GM19467 (cell line): ENCODE measurements around the gene HSD17B10.
"Not testable (repeated sequence)": the region's sequence is repeated elsewhere in the genome, so short reads cannot be mapped to it uniquely, and the experiment has no call there.

Source experiments
- ATAC-seq: cut with Tn5 transposase; IDR thresholded peaks from one replicate; pipeline ENCODE4 v1.9.1; 2021; ENCODE audit warnings: mild to moderate bottlenecking, moderate library complexity; ENCODE audit not compliant: unreplicated experiment

The HSD17B10 gene

GRCh38 chrX:53433651-53434639 lies at the start of gene HSD17B10:
TSS of gene HSD17B10 (minus strand) at chrX:53434370. CDS start at chrX:53434345, 25 bp downstream.
- ATAC-seq, result peak; percentile 87

- no peak for ATAC-seq
Measured at GRCh38 chrX:53483416-53483815, 49.2 kb upstream of the HSD17B10 start.

DNA sequence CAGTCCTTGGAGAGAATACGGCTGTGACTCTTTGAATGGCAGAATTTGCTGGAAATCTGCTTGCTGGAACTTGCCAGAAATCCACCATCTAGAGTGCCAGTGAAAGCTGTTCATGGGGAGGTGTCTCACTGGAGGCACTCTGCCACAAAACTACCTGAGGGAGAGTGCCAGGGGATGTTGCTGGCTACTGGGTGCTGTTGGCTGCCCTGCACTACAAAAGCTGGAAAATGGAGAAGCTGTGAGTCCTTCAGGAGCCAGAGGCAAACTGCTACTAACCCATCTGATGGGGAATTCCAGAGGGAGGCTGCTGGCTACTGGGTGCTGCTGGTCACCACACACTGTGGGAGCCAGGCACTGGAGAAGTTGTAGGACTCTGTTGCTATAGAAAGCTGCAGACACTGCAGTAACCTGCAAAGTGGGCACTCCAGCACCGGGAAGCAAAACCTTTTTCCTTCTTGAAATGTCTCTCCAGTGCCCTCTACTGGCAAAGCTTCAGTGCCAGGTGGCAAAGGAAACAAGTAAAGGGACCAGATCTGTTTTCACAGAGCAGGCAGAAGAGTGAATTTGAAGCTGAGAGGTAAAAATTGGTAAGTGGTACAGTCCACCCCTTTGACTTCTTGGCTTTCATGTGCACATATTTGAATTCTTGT lies 47.8 kb upstream of the HSD17B10 start:
- ATAC-seq, result no peak

- ATAC-seq, result no peak
Measured at GRCh38 chrX:53481093-53481492, 46.9 kb upstream of the HSD17B10 start.

DNA sequence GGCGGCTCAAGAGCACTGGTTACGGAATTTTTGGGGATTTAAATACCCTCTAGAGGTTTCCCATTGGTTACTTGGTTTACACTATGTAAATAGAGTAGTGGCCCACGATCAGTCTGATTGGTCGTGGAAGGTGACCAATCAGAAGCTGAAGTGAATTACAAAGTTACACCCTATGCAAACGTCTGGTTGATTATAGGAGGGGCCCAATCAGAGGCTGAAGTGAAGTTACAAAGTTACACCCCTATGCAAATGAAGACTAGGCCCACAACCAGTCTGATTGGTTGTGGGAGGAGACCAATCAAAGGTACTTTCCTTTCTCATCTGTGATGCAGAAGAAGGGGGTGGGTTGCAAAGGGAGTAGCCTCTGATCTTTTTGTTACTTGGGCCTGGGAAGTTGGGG lies 45.1 kb upstream of the HSD17B10 start:
- no peak for ATAC-seq

DNA sequence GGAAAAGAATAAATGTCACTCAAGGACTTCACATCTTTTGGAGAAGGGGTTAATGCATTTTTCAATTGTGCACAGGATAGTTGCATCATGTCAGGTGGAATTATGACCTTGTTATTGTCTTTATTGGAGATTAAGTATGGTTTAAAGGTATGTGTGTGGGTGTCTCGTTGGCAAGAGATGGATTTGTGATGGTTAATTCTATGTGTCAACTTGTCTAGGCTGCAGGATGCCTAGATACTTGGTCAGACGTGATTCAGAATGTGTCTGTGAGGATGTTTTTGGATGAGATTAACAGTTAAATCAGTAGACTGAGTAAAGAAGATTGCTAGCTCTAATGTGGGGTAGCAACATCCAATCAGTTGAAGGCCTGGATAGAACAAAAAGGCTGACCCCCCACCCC lies 42.2 kb upstream of the HSD17B10 start:
- no peak for ATAC-seq

DNA sequence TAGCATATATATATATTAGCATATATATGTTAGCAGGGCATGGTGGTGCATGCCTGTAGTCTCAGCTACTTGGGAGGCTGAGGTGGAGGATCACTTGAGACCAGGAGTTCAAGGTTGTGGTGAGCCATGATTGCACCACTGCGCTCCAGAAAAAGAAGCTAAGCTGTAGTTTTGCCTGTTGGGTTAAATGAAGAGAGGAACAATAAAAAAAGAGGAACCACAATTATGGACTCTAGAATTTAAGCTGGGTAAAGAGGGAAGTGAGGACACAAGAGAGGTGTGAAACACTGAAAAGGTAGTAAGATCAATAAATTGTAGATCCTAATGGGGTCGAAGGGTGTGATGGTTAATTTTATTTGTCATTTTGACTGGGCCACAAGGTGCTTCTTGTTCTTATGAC lies 40.5 kb upstream of the HSD17B10 start:
- no peak for ATAC-seq

- ATAC-seq, result no peak
Measured at GRCh38 chrX:53471346-53471745, 37.2 kb upstream of the HSD17B10 start.

- ATAC-seq, result not testable (repeated sequence)
Measured at GRCh38 chrX:53468659-53469058, 34.5 kb upstream of the HSD17B10 start.

- ATAC-seq, result no peak
Measured at GRCh38 chrX:53458082-53458481, 23.9 kb upstream of the HSD17B10 start.

DNA sequence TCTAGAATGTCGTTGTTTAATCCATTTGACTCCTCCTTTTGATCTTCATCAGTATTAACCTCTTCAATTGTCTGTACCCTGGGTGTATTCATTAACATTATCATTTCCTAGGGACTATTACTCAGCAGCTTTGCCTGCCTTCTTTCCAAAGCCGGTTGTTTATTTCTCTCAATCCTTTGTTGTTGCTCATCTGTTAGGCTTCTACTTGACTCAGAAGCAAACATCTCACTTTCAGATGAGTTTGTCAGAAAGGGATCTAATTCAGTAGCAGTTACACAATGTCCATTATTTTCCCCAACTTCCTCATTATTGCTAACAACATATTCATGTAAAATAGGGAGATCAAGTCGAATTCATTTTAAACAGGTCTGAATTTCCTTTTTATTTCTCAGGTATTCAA lies 22.1 kb upstream of the HSD17B10 start:
- ATAC-seq, result no peak

DNA sequence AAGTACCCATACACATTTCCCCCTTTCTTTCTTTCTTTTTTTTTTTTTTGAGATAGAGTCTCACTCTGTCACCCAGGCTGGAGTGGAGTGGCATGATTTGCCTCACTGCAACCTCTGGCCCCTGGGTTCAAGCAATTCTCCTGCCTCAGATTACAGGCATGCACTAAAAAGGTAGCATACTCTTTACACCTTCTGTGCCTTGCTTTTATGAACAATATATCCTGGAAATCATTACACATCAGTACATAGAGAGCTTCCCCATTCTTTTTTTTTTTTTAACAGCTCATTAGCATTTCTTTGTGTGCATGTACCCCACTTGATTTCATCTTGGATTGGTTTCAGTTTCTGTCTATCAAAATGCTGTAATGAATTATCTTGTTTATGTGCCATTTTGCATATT lies 18.6 kb upstream of the HSD17B10 start:
- ATAC-seq, result no peak

- no peak for ATAC-seq
Measured at GRCh38 chrX:53449632-53450031, 15.5 kb upstream of the HSD17B10 start.

DNA sequence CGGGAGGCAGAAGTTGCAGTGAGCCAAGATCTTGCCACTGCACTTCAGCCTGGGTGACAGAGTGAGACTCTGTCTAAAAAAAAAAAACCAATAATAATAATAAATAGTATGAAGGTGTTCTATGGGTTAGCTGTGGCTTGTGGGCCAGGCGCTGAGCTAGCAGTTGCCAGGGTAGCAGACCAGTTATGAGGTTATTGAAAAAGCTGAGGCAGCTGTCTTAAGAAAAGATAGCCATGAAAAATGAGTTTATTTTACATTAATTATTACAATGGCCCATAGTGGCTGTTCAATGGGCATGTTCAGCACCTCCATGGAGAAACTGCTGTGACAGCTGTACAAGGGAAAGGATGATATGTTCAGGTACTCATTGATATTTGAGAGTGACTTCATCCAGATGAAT lies 13.3 kb upstream of the HSD17B10 start:
- no peak for ATAC-seq

GRCh38 chrX:53445977-53446376 lies 11.8 kb upstream of the HSD17B10 start:
- ATAC-seq, result no peak

GRCh38 chrX:53442322-53442631 lies 8.1 kb upstream of the HSD17B10 start:
- ATAC-seq, result no peak

DNA sequence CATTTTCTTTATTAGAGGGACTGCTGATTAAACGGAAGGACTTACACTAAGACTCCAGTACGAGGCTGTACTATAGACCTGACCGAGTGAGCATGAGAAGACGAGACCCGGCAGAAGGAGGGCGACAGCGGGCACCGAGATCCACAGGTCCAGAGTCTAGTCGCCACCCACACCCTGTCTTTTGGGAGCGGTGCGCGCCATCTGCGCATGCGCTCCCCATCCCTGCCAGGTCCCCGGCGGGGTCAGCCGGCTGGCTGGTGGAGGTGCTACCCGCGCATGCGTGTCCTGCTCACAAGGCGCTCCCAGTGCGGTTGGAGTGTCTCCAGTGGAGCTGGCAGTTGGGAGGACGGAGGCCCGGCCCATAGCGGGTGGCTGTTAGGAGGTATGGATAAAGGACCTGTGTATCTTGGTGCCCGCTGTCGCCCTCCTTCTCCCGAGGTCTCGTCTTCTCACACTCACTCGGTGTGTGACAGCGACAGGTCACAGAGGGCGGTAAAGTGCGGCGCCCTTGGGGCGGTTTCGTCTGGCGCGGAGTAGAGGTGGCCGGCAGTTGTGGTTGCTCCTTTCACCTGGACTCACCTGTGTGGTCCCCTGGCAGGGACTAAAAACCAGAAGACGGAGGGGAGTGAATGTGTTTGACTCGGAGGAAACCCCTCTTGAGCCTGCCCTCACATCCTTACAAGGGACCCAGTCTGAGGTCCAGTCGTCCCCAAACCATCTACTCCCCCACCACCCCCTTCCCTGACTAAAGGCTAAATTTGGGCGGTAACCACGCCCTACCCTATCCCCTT lies 7.6 kb upstream of the HSD17B10 start:
- ATAC-seq, result peak; percentile 65

GRCh38 chrX:53440621-53441517 lies 6.7 kb upstream of the HSD17B10 start:
- no peak for ATAC-seq

DNA sequence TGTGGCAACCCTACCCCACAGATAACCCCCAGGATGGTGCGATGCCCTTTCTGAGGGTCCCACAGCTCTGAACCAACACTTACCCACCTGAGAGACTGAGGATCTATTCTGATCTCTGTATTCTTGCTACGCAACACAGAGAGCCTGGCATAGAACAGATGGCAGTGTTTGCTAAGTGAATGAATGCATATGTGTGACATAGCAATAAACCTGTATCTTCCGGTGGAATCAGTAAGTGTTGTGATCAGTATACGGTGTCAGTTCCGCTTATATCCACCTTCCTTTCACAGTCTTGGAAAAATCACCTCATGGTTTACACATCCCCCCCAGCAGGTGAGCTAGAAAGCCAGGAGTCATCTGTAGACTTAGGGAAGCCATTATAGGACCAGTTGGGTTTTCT lies 5.9 kb upstream of the HSD17B10 start:
- no peak for ATAC-seq

GRCh38 chrX:53438832-53439230 lies 4.7 kb upstream of the HSD17B10 start:
- ATAC-seq, result no peak
